OCI-LY1 (cell line): ENCODE data around the gene TXNDC16.
"Not testable (repeated sequence)": the region's sequence is repeated elsewhere in the genome, so short reads cannot be mapped to it uniquely, and the experiment has no call there.

Experiments
- CTCF ChIP-seq: fragments of 200-600 bp; sonication (generic), shearing (Covaris generic); IDR thresholded peaks from 2 replicates; pipeline ENCODE4 v1.5.1; 2017; ENCODE audit warnings: mild to moderate bottlenecking, antibody characterized with exemption, low read length, moderate library complexity, mixed read lengths
- EZH2 ChIP-seq: fragments of 200-600 bp; sonication (generic), shearing (Covaris generic); IDR thresholded peaks from 2 replicates; pipeline ENCODE4 v1.8.0; 2017; ENCODE audit warnings: borderline replicate concordance, mixed run types, mild to moderate bottlenecking, antibody characterized with exemption, low read length, moderate library complexity, mixed read lengths

DNA sequence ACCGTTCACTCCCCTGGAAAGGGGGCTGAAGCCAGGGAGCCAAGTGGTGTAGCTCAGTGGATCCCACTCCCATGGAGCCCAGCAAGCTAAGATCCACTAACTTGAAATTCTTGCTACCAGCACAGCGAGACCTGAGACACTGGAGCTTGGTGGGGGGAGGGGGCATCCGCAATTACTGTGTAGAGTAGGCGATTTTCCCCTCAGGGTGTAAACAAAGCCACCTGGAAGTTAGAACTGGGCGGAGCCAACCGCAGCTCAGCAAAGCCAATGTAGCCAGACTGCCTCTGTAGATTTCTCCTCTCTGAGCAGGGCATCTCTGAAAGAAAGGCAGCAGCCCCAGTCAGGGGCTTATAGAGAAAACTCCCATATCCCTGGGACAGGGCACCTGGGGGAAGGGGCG is 16.1 kb upstream of the TXNDC16 start:
- not testable (repeated sequence) for TF ChIP-seq EZH2, CTCF
